Thoracic aorta (tissue), 2 donors: Measurements from ENCODE around the gene USP54. TPM values are rescaled to one million over a fixed set of nuclear protein-coding genes. Genes with fewer than 3 reads are reported as not detected.
A peak's percentile ranks its signal among the peaks of the same experiment; 100 is the strongest.
"Not testable (repeated sequence)": the region's sequence is repeated elsewhere in the genome, so short reads cannot be mapped to it uniquely, and the experiment has no call there.

Source experiments
- ATAC-seq: fragments of 150-250 bp; one replicate; pipeline ENCODE4 v1.8.0; 2017; ENCODE audit warnings: low read depth; ENCODE audit not compliant: insufficient number of reproducible peaks, low FRiP score
- DNase-seq: peaks from one replicate; pipeline ENCODE4 v3.0.0-alpha.2; 2020; ENCODE audit warnings: low spot score
- H3K27ac ChIP-seq, 2 donors: fragments of 200-600 bp; sonication (generic); 1 replicate in 1 of 2; 2 replicates in 1 of 2; pipeline ENCODE4 v1.5.1; 2016; ENCODE audit warnings: mild to moderate bottlenecking in 2 of 2, moderate library complexity in 2 of 2
- H3K27me3 ChIP-seq: fragments of 200-600 bp; sonication (generic); replicated peaks from 2 replicates; pipeline ENCODE4 v1.6.0; 2016; ENCODE audit warnings: mild to moderate bottlenecking; ENCODE audit not compliant: insufficient read depth
- H3K36me3 ChIP-seq: fragments of 200-600 bp; sonication (generic); one replicate; pipeline ENCODE4 v1.5.1; 2016
- H3K4me1 ChIP-seq, 2 donors: fragments of 200-600 bp; sonication (generic); 1 replicate in 1 of 2; 2 replicates in 1 of 2; pipeline versions ENCODE4 v1.5.1 to v1.6.0; 2016; ENCODE audit warnings: low read depth in 2 of 2, mild to moderate bottlenecking in 1 of 2; ENCODE audit not compliant: control insufficient read depth in 1 of 2
- H3K4me3 ChIP-seq: fragments of 200-600 bp; sonication (generic); 2 replicates; pipeline ENCODE4 v1.5.1; 2016; ENCODE audit warnings: mild to moderate bottlenecking
- H3K9me3 ChIP-seq: fragments of 200-600 bp; sonication (generic); 2 replicates; pipeline ENCODE4 v1.5.1; 2016
- total RNA-seq, 2 donors: library from RNA; depleted of rRNA; stranded (reverse); fragments of >200 nt; gene quantifications; one replicate each; pipeline versions ENCODE4 v1.1.0 to v1.2.3, GENCODE V29; 2016
- TF ChIP-seq, protein P1 (sequence below): fragments of 200-600 bp; sonication (generic); IDR thresholded peaks from one replicate; pipeline ENCODE4 v1.5.1; 2019; ENCODE audit warnings: antibody characterized with exemption

The USP54 gene
- total RNA-seq, 2 donors from 2014 or later, result 20.1 to 45.1 TPM

- ATAC-seq (peak; percentile 95), DNase-seq (peak; percentile 66)
- H3K4me1 ChIP-seq, result peaks cover 20 to 46% of the 10 kb centered on the region in 2 donors
These were observed 13.4 kb downstream of the USP54 start for GRCh38 chr10:73577788-73578187.

DNA sequence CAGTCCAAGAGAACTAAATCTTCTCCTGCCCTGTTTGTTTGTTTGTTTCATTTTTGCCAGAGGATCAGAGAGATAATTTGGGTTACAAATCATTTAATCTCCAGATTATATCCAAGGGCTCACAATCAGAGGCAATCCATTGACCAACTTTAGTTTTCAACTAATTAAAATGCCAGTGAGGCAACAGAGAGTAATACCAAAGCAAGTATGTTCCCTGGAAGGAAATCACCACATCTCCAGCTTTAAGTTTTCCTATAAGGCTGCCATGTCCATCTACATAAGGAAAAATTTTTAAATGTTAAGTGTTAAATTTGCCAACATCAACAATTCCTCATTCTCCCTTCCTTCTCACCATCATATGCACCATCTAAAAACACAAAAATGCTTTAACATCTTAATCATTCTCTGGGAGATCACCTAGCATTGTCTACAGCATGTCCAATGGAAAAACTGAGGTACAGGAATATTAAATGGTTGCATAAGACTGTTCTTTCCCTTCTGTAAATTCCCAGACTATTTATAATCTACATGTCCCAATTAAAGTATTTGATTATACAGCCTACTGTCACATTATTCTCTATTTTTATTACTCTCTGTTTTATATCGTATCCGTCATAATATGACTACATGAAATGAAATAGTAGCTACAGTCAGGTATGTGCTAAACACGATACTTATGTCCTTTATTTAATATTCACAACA, 14.1 kb downstream of the USP54 start:
- H3K36me3 ChIP-seq, result no peaks in the 10 kb centered on the region
- peak overlapping the region; percentile 72 to 75 for H3K27ac ChIP-seq
- no peaks in the 10 kb centered on the region for H3K27me3 ChIP-seq
- no peak for DNase-seq
- TF ChIP-seq, protein P1, sequence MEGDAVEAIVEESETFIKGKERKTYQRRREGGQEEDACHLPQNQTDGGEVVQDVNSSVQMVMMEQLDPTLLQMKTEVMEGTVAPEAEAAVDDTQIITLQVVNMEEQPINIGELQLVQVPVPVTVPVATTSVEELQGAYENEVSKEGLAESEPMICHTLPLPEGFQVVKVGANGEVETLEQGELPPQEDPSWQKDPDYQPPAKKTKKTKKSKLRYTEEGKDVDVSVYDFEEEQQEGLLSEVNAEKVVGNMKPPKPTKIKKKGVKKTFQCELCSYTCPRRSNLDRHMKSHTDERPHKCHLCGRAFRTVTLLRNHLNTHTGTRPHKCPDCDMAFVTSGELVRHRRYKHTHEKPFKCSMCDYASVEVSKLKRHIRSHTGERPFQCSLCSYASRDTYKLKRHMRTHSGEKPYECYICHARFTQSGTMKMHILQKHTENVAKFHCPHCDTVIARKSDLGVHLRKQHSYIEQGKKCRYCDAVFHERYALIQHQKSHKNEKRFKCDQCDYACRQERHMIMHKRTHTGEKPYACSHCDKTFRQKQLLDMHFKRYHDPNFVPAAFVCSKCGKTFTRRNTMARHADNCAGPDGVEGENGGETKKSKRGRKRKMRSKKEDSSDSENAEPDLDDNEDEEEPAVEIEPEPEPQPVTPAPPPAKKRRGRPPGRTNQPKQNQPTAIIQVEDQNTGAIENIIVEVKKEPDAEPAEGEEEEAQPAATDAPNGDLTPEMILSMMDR, result no peak
- peaks cover 20 to 54% of the 10 kb centered on the region in 2 donors for H3K4me1 ChIP-seq
- no peaks in the 10 kb centered on the region for H3K9me3 ChIP-seq
- no peak for ATAC-seq
- peak overlapping the region; percentile 16 for H3K4me3 ChIP-seq

More at GRCh38 chr10:73577788-73578187, 13.4 kb downstream of the USP54 start:
- TF ChIP-seq, protein P1, result no peak
- Histone ChIP-seq H3K36me3 (no peaks in the 10 kb centered on the region), H3K27ac (peak overlapping the region; percentile 72 to 75), H3K9me3 (no peaks in the 10 kb centered on the region), H3K4me3 (no peak overlapping the region), H3K27me3 (no peaks in the 10 kb centered on the region)

- TF ChIP-seq, protein P1, result no peak
- Histone ChIP-seq H3K9me3 (no peaks in the 10 kb centered on the region), H3K27ac (peak overlapping the region; percentile 72 to 75), H3K27me3 (no peaks in the 10 kb centered on the region), H3K4me3 (peak overlapping the region; percentile 50), H3K4me1 (peaks cover 20 to 56% of the 10 kb centered on the region in 2 donors), H3K36me3 (no peaks in the 10 kb centered on the region)
- DNase-seq (peak; percentile 36), ATAC-seq (peak; percentile 98)
These were observed 14.8 kb downstream of the USP54 start for GRCh38 chr10:73576178-73576889.

- not testable (repeated sequence) for H3K4me1 ChIP-seq, DNase-seq, ATAC-seq, H3K36me3 ChIP-seq, H3K27me3 ChIP-seq, H3K27ac ChIP-seq, H3K9me3 ChIP-seq, H3K4me3 ChIP-seq
These were observed 24.1 kb downstream of the USP54 start for GRCh38 chr10:73567025-73567424.

DNA sequence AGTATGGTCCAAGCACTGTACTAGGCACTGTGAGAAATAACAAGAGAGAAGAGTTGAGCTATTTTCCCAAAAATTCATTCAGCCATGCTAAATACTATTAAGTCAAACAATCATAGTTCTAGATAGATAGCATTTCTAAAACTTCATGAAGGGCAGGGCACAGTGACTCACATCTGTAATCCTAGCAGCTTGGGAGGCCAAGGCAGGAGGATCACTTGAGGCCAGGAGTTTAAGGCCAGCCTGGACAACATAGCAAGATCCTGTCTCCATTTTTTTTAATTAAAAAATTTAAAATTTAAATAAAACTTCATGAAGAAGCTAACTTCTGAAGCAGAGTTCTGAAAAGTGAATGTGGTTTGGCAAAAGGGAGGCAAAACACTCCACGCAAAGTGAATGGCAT, 29.9 kb downstream of the USP54 start:
- no peak for ATAC-seq
- H3K4me1 ChIP-seq, result no peaks in the 10 kb centered on the region
- TF ChIP-seq, protein P1, result no peak
- no peaks in the 10 kb centered on the region for H3K27me3 ChIP-seq
- no peak overlapping the region for H3K4me3 ChIP-seq
- no peaks in the 10 kb centered on the region for H3K36me3 ChIP-seq
- no peak for DNase-seq
- no peaks in the 10 kb centered on the region for H3K9me3 ChIP-seq
- no peak overlapping the region for H3K27ac ChIP-seq
